ENCODE results near the gene EIF5A.

Gene EIF5A

GRCh38 chr17:7261379-7262191 lies 45.8 kb upstream of the EIF5A start:
- Histone ChIP-seq H3K27me3 (peaks cover 70% of the 10 kb centered on the region), H3K9me3 (no peaks in the 10 kb centered on the region), H3K27ac (peak overlapping the region; percentile 23), H3K4me3 (ENCODE audit: low read depth in 1 of 2, low read length in 1 of 2) (peak overlapping the region; percentile 52 to 69), H3K36me3 (peaks cover 19% of the 10 kb centered on the region), H3K4me1 (ENCODE audit: control insufficient read depth in 1 of 2, insufficient read depth in 1 of 2, low read depth in 1 of 2, low read length in 1 of 2) (peaks cover 27 to 31% of the 10 kb centered on the region in 2 experiments)
- TF ChIP-seq, protein P1, sequence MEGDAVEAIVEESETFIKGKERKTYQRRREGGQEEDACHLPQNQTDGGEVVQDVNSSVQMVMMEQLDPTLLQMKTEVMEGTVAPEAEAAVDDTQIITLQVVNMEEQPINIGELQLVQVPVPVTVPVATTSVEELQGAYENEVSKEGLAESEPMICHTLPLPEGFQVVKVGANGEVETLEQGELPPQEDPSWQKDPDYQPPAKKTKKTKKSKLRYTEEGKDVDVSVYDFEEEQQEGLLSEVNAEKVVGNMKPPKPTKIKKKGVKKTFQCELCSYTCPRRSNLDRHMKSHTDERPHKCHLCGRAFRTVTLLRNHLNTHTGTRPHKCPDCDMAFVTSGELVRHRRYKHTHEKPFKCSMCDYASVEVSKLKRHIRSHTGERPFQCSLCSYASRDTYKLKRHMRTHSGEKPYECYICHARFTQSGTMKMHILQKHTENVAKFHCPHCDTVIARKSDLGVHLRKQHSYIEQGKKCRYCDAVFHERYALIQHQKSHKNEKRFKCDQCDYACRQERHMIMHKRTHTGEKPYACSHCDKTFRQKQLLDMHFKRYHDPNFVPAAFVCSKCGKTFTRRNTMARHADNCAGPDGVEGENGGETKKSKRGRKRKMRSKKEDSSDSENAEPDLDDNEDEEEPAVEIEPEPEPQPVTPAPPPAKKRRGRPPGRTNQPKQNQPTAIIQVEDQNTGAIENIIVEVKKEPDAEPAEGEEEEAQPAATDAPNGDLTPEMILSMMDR (IDR thresholded peaks at IDR 0.05), result no peak

GRCh38 chr17:7262192-7262934 lies 45.1 kb upstream of the EIF5A start, which contains the start of gene CLDN7:
TSS of gene CLDN7 (minus strand) at chr17:7262478. CDS start at chr17:7262043, 435 bp downstream.
- TF ChIP-seq, protein P1 (IDR thresholded peaks at IDR 0.05), result no peak
- peaks cover 78% of the 10 kb centered on the region for H3K27me3 ChIP-seq
- peaks cover 27 to 31% of the 10 kb centered on the region in 2 experiments for H3K4me1 ChIP-seq (ENCODE audit: control insufficient read depth in 1 of 2, insufficient read depth in 1 of 2, low read depth in 1 of 2, low read length in 1 of 2)
- H3K4me3 ChIP-seq (ENCODE audit: low read depth in 1 of 2, low read length in 1 of 2), result peak within 1 kb of the TSS; percentile 52 to 69
- H3K27ac ChIP-seq, result peak within 1 kb of the TSS; percentile 23
- peaks cover 17% of the 10 kb centered on the region for H3K36me3 ChIP-seq
- H3K9me3 ChIP-seq, result no peaks in the 10 kb centered on the region

- H3K4me3 ChIP-seq (ENCODE audit: low read depth in 1 of 2, low read length in 1 of 2), result peak overlapping the region in 1 of 2 experiments; percentile 14
- H3K27ac ChIP-seq, result no peak overlapping the region
- H3K4me1 ChIP-seq (ENCODE audit: control insufficient read depth in 1 of 2, insufficient read depth in 1 of 2, low read depth in 1 of 2, low read length in 1 of 2), result peaks cover 27 to 31% of the 10 kb centered on the region in 2 experiments
- H3K9me3 ChIP-seq, result no peaks in the 10 kb centered on the region
- H3K27me3 ChIP-seq, result peaks cover 86% of the 10 kb centered on the region
- TF ChIP-seq, protein P1 (IDR thresholded peaks at IDR 0.05), result no peak
- peaks cover 12% of the 10 kb centered on the region for H3K36me3 ChIP-seq
Measured at GRCh38 chr17:7262935-7263800, 44.3 kb upstream of the EIF5A start.

DNA sequence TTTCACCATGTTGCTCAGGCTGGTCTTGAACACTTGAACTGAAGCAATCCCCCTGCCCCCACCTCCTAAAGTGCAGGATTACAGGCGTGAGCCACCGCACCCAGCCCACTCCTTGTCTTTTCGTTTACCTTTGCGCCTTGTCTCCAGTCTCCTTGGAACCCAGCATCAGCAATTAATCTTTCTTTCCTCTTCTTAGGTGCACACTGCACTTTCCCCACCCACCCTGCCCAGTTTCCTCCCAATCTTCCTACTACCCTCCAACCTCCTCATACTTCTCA lies 43.7 kb upstream of the EIF5A start:
- peaks cover 27 to 31% of the 10 kb centered on the region in 2 experiments for H3K4me1 ChIP-seq (ENCODE audit: control insufficient read depth in 1 of 2, insufficient read depth in 1 of 2, low read depth in 1 of 2, low read length in 1 of 2)
- TF ChIP-seq, protein P1 (IDR thresholded peaks at IDR 0.05), result no peak
- H3K27me3 ChIP-seq, result peaks cover 91% of the 10 kb centered on the region
- no peak overlapping the region for H3K27ac ChIP-seq
- H3K36me3 ChIP-seq, result peaks cover 8% of the 10 kb centered on the region
- no peaks in the 10 kb centered on the region for H3K9me3 ChIP-seq
- peak overlapping the region in 1 of 2 experiments; percentile 14 for H3K4me3 ChIP-seq (ENCODE audit: low read depth in 1 of 2, low read length in 1 of 2)

DNA sequence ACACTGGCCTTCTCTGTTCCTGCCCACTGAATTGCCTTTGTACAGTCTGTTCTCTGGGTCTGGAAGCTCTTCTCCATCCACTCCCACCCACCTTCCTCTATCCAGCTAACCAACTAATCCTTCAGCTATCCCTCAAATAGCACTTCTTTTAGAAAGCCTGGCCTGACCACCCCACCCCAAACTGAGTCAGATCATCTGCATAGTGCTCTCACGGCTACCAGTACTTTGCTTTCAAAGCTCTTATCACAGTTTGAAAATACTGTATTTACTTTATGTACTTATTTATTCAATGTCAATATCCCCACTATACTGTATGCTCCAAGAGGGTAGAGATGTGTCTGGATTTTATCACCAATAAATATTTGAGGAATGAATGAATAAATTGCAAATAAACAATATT lies 40.6 kb upstream of the EIF5A start:
- H3K9me3 ChIP-seq, result no peaks in the 10 kb centered on the region
- no peaks in the 10 kb centered on the region for H3K36me3 ChIP-seq
- peaks cover 15 to 19% of the 10 kb centered on the region in 2 experiments for H3K4me1 ChIP-seq (ENCODE audit: control insufficient read depth in 1 of 2, insufficient read depth in 1 of 2, low read depth in 1 of 2, low read length in 1 of 2)
- no peak overlapping the region for H3K27ac ChIP-seq
- H3K4me3 ChIP-seq (ENCODE audit: low read depth in 1 of 2, low read length in 1 of 2), result no peak overlapping the region
- H3K27me3 ChIP-seq, result peaks cover 80% of the 10 kb centered on the region
- TF ChIP-seq, protein P1 (IDR thresholded peaks at IDR 0.05), result no peak
